DOHH2 (cell line): ENCODE results near the gene COL11A2.

Experiments
- H3F3A ChIP-seq: fragments of 200-600 bp; sonication (generic), shearing (Covaris generic); 2 replicates; pipeline ENCODE4 v1.6.0; 2016; ENCODE audit warnings: antibody characterized with exemption, mild to moderate bottlenecking; ENCODE audit not compliant: control insufficient read depth, insufficient read depth
- H3K27ac ChIP-seq: fragments of 200-600 bp; sonication (generic); 2 replicates; pipeline ENCODE4 v1.5.1; 2014; ENCODE audit warnings: low read depth, mild to moderate bottlenecking, low read length, moderate library complexity
- H3K27me3 ChIP-seq: fragments of 200-600 bp; sonication (generic); 2 replicates; pipeline ENCODE4 v1.6.1; 2014; ENCODE audit warnings: mild to moderate bottlenecking, low read length, mixed read lengths; ENCODE audit not compliant: control insufficient read depth
- H3K36me3 ChIP-seq: fragments of 200-600 bp; sonication (generic); 2 replicates; pipeline ENCODE4 v1.6.1; 2014; ENCODE audit warnings: mild to moderate bottlenecking, low read length, moderate library complexity, mixed read lengths; ENCODE audit not compliant: control insufficient read depth
- H3K4me1 ChIP-seq: fragments of 200-600 bp; sonication (generic); 2 replicates; pipeline ENCODE4 v1.6.1; 2014; ENCODE audit warnings: mild to moderate bottlenecking, low read length, mixed read lengths; ENCODE audit not compliant: control insufficient read depth
- H3K4me2 ChIP-seq: fragments of 200-600 bp; sonication (generic); 2 replicates; pipeline ENCODE4 v1.6.0; 2014; ENCODE audit warnings: mild to moderate bottlenecking, low read length, moderate library complexity
- H3K4me3 ChIP-seq: fragments of 200-600 bp; sonication (generic); 2 replicates; pipeline ENCODE4 v1.5.1; 2014; ENCODE audit warnings: mild to moderate bottlenecking, low read length, mixed read lengths
- H3K79me2 ChIP-seq: fragments of 200-600 bp; sonication (generic); 2 replicates; pipeline ENCODE4 v1.6.1; 2014; ENCODE audit warnings: mild to moderate bottlenecking, low read length, mixed read lengths; ENCODE audit not compliant: control insufficient read depth
- H3K9me2 ChIP-seq: fragments of 200-600 bp; sonication (generic); replicated peaks from 2 replicates; pipeline ENCODE4 v1.6.1; 2014; ENCODE audit warnings: mild to moderate bottlenecking, low read length, mixed read lengths; ENCODE audit not compliant: control insufficient read depth
- H3K9me3 ChIP-seq: fragments of 200-600 bp; sonication (generic); 2 replicates; pipeline ENCODE4 v1.6.1; 2014; ENCODE audit warnings: antibody characterized with exemption, low read length, mixed read lengths; ENCODE audit not compliant: control insufficient read depth, insufficient read depth
- H4K20me1 ChIP-seq: fragments of 200-600 bp; sonication (generic); 2 replicates; pipeline ENCODE4 v1.6.0; 2014; ENCODE audit warnings: low read depth, mild to moderate bottlenecking, antibody characterized with exemption, low read length, moderate library complexity; ENCODE audit not compliant: control insufficient read depth, insufficient read depth
- CTCF ChIP-seq: fragments of 200-600 bp; sonication (generic); IDR thresholded peaks from one replicate; pipeline ENCODE4 v1.5.1; 2014; ENCODE audit warnings: antibody characterized with exemption, mild to moderate bottlenecking, low read depth, low read length; ENCODE audit not compliant: poor library complexity, severe bottlenecking
- EZH2phosphoT487 ChIP-seq: fragments of 200-600 bp; sonication (generic); IDR thresholded peaks from 2 replicates; pipeline ENCODE4 v1.6.1; 2017; ENCODE audit warnings: borderline replicate concordance, mild to moderate bottlenecking, antibody characterized with exemption, low read length, moderate library complexity, mixed read lengths

The COL11A2 gene

DNA sequence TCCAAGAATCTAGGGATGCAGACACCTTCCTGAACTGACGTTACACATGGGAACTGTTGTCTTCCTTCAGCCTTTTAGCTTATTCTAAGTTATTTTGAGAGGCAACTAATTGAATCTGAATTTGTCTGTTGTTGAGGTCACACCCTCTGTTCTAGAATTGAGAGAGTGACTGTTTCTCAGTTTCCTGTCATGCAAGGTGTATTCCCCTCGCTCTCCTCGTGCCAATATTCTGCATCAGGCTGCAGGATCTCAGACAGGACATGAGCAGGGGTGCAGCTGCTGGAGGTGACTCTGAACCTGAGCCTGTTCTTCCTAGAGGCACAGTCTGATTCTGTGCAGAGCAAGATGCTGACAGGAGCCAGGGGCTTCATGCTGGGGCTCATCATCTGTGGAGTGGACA, 63.9 kb downstream of the COL11A2 start:
- no peak overlapping the region for H3K27ac ChIP-seq
- peaks cover 9% of the 10 kb centered on the region for H3K9me3 ChIP-seq

GRCh38 chr6:33126101-33126714, 66.1 kb downstream of the COL11A2 start:
- Histone ChIP-seq H4K20me1 (no peaks in the 10 kb centered on the region), H3F3A (no peaks in the 10 kb centered on the region), H3K36me3 (no peaks in the 10 kb centered on the region), H3K4me2 (no peak overlapping the region), H3K27ac (no peak overlapping the region), H3K4me1 (no peaks in the 10 kb centered on the region), H3K9me2 (no peaks in the 10 kb centered on the region), H3K27me3 (peaks cover 6% of the 10 kb centered on the region), H3K79me2 (no peaks in the 10 kb centered on the region), H3K4me3 (no peak overlapping the region), H3K9me3 (peaks cover 11% of the 10 kb centered on the region)
- TF ChIP-seq CTCF (peak; percentile 86), EZH2phosphoT487 (no peak)

More for the DNA sequence above, 63.9 kb downstream of the COL11A2 start:
- no peaks in the 10 kb centered on the region for H3K36me3 ChIP-seq
- H3K4me2 ChIP-seq: no peak overlapping the region
- H3K79me2 ChIP-seq: no peaks in the 10 kb centered on the region
- no peak overlapping the region for H3K4me3 ChIP-seq
- TF ChIP-seq EZH2phosphoT487: no peak
- TF ChIP-seq CTCF: no peak
- H4K20me1 ChIP-seq: no peaks in the 10 kb centered on the region
- no peaks in the 10 kb centered on the region for H3F3A ChIP-seq
- H3K4me1 ChIP-seq: no peaks in the 10 kb centered on the region
- H3K27me3 ChIP-seq: peaks cover 6% of the 10 kb centered on the region
- H3K9me2 ChIP-seq: no peaks in the 10 kb centered on the region

DNA sequence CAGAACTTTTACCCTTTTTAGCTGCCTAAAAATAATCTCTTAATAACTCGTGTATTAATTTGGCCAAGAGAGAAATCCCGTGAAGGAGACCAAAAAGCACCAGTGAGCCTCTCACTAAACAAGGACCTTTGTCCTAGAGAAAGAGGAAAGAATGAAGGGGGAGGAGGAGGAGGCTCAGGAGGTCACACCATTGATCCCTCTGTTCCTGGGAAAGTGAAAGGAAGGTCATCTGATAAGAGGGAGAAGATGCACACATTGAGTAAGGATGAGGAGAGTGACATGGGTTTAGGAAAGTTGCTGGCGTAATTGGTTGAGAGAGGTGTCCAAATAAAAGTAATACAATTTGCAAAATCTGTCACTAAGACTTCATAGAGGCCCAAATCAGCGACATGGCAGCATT, 67.3 kb downstream of the COL11A2 start:
- Histone ChIP-seq H3K36me3 (no peaks in the 10 kb centered on the region), H3K9me3 (peaks cover 11% of the 10 kb centered on the region), H3K79me2 (no peaks in the 10 kb centered on the region), H3K4me3 (no peak overlapping the region), H3K27me3 (peaks cover 6% of the 10 kb centered on the region), H3K9me2 (no peaks in the 10 kb centered on the region), H4K20me1 (no peaks in the 10 kb centered on the region), H3F3A (no peaks in the 10 kb centered on the region), H3K4me1 (no peaks in the 10 kb centered on the region), H3K4me2 (no peak overlapping the region), H3K27ac (no peak overlapping the region)
- TF ChIP-seq CTCF (no peak), EZH2phosphoT487 (no peak)
